NCI-H345 treated with DMSO at 0.1 percent for 48 hours (cell line): ENCODE results near the gene GPR152.
"Not testable (repeated sequence)": the region's sequence is repeated elsewhere in the genome, so short reads cannot be mapped to it uniquely, and the experiment has no call there.

Source experiments
- DNase-seq: peaks from one replicate; lab custom pipeline; 2025; ENCODE audit not compliant: unreplicated experiment; lab: John Stamatoyannopoulos, UW

GPR152 gene

DNA sequence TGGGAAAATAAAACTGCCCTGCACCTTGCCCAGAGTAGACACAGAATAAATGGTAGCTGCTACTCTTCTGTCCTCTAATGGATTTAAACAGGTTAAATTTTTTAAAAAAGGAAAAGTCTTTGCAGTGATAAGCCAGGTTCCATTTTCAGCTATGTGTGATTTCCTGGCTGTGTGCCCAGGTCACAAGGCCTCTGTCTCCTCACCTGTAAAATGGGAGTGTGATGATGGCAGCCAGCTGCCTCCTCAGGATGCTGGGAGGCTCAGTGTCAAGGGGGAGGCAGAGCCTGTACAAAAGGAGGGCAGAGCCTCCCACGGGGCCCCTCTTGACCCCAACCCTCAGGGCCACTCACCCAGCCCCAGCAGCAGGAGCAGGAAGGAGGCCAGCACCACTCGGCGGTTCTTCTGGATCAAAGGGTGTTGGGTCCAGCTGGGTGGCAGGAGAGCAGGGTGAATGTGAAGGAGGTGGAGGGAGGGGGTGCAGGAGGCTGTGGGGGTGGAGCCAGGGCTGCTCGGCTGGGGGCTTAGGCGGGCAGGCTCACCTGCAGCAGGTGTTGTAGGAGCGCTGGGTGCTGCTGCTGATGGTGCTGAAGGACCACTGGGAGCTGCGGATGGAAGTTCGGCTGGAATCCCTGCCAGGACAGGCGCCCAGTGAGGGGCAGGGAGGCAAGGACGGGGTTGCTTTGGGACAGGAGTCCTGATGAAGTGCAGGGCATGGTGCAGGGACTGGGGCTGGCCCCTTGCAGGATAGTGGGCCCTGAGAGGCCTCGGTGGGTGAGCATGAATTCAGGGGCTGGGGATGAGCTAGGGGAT is 14.6 kb upstream of the GPR152 start:
- no peak for DNase-seq

DNA sequence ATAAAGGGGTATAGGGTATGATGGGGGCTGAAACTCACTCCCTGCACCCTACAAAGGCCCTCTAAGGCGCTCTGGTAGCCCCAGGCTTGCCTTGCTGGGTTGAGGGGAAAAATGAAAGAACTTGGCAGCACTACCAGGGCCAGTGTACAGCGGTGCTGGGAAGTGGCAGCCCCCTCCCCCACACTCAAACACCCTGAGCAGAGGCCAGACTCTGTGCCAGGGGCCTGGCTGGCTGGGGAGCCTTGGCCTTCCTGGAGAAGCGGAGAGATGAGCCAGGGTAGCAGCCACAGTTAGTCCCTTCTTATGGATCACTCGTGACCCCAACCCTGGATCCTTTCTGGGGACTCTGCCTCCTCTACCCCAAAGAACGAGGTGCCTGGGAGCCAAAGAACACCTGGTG is 13.8 kb upstream of the GPR152 start:
- DNase-seq, result no peak

DNA sequence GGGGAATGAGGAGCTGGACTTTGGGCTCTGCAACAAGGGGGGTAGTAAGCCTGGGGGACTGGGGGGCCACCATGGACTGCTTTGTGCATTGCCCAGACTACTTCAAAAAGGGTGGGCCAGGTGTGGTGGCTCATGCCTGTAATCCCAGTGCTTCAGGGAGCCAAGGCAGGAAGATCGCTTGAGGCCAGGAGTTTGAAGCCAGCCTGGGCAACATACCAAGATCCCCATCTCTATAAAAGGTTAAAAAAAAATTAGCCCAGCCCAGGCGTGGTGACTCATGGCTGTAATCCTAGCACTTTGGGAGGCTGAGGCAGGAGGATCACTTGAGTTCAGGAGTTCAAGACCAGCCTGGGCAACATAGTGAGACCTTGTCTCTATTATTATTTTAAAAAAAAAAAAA is 13.0 kb upstream of the GPR152 start:
- DNase-seq, result not testable (repeated sequence)

DNA sequence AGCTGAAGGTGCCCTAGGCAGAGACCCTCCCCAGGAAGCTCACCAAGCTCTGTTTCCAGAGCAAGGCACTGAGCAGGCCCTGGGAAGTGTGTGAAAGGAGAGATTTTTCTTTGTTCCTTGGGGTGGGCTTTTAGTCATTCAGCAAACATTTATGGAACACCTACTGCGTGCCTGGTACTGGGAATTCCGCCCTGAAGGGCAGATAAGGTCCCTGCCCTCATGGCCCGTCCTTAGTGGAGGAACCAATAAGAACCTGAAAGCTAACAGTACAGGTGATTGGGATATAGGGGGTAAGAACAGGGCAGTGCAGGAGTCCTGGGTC is 12.6 kb upstream of the GPR152 start:
- DNase-seq, result no peak

DNA sequence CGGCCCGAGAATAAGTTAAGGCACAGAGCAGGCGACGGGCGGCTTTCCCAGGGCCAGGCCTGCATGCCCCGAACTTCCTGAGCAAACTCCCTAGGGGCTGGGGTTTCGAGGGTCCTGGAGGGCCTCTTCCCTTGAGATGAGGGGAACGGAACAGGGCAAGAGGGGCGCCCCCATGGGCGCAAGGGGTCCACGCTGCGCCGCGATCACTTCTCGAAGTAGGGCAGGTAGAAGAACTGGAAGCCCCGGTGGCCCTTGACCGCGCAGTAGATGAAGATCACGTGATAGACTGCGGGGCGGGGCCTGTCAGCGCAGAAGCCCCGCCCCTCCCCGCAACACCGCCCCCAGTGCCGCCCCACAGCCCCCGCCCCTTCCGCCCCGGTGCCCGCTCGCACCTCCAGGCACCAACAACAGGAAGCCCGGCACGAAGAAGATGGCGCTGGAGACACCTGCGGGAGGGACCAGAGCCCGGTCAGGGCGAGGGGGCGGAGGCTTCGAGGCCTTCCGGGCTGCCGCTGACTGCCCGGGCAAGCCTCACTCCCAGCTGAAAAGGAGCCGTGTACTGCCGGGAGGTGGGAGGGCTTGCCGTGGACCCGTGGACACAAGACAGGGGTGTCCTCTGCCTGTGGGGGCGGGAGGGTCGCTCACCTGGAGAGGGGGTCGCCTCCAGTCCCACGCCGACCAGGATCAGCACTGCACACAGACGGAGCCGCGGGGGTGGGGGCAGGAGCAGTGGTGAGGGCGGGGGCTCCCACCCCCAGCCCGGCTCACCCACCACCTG is 12.1 kb upstream of the GPR152 start:
- DNase-seq, result peak; percentile 14

DNA sequence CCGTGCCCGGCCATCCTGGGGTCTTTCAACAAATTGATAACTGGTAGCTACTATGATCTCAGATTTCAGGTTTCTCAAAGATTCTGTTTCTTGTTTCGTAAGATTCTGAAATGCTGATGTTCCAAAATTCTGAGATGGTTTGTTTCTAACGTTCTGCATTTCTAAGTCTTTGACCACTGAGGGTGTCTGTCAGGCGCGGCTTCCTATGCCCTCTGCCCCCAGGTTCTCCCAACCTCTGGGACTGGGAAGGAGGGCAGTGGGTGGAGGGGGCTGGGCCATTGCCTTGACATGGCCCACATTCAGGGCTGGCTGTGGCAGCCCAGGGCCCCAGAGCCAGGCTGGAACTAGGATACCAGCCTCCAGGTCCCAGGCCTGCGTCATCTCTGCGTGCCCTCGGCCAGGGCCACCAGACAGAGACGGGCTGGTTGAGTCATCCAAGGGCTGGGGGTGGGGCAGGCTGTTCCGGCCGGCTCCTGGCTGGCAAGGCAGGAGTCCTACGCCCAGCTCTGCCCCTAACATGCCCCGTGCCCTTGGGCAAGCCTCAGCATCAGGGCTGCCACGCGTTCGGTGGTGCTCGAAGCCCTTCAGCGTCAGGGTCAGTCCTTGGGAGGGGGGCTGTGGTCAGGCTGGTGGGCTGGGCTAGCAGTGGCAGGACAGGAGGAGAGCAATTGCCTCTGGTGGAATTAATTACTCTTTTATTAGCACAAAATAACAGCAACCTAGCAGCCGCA is 11.3 kb upstream of the GPR152 start:
- no peak for DNase-seq

DNA sequence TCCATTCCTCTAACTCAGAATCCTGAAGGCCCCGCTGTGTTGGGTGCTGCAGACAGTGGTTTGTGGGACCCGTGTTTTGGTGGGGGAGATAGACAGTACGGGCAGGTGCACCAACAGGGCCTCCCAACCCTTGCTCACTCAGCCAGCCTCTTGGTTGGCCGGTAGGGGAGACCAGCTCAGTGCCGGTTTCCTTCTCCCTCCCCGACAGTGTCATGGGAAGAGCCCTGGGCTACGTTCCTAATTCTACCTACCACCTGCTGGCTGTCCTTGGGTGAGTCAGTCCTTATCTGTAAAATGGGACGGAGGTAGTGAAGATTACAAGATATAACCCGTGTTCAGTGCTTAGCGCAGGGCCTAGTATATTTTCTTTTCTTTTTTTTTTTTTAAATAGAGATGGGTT is 10.7 kb upstream of the GPR152 start:
- no peak for DNase-seq

DNA sequence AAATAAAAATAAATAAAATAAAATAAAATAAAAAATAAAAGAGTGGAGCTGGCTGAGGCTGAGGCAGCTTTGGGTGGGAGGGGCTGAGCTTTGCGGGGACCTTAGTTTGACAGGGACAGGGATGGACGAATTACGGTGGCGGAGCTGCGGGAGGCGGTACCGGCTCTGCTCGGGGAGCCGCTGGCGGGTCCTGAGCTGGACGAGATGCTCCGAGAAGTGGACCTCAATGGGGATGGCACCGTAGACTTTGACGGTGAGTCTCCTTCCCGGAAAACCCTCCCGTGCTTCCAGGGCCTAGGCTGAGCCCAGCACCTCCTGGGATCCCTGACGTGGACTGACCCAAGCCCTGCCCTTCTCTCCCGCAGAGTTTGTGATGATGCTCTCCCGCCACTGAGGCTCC is 5.7 kb upstream of the GPR152 start:
- DNase-seq, result no peak

DNA sequence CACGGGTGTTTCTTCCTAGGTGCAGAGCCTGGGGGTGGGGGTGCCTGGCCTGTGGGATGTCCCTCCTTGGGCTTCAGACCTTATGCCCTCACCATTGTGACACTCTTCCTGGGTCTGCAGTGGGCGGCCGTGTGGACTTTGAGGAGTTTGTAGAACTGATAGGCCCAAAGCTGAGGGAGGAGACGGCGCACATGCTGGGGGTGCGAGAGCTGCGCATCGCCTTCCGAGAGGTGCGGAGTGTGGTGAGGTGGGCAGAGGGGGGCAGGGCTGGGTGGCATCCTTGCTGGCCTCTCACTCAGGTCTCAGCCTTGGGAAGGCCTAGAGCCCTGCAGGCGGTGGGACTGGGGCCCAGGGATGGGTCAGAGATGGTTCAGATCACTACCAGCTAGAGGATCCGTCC is 4.9 kb upstream of the GPR152 start:
- no peak for DNase-seq

DNA sequence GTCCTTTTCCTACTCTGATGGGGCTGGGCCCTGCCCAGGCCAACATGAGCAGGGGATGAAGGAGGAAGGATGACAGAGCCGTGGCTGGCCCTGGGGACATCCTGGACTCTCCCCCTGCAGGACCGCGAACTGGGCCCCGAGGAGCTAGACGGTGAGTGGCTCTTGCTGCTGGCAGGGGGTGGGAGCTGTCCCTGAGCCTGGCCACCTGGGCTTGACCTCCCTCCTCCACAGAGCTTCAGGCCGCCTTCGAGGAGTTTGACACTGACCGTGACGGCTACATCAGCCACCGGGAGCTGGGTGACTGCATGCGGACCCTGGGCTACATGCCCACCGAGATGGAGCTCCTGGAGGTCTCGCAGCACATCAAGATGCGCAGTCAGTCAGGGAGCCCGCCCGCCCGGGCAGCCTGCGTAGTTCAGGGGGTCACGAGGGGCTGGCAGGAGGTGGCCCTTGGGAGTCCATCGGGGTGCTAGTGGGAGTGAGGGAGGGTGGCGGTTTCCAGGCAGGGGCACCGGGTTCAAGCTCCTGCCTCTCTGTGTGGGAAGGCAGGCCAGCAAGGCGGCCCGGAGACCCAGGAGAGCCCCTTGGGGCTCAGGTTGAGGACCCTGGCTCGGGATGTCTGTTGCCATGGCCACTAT is 3.7 kb upstream of the GPR152 start:
- DNase-seq, result no peak

DNA sequence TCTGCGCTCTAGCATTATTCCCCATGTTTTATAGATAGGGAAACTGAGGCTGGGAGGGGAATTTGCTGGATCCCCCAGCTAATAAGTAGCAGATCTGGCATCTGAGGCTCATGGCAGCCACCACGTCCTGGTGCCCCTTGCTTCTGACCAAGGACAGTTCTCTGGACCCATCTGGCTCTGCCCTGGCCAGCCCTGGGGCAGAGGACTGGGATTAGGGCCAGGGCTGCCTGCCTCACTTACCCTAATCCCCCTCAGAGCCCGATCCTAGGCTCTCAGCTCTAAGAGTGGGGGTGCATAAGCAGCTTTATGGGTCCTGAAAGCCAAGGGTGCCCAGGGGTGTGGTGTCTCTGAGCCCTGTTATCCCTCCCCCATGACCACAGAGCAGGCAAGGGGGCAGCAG is 2.5 kb upstream of the GPR152 start, which contains the start of gene CABP4:
Gene CABP4 (plus strand): TSS at position 301 of the 400 bp plus-strand sequence. CDS start 70 bp downstream, at position 371.
- DNase-seq, result no peak

DNA sequence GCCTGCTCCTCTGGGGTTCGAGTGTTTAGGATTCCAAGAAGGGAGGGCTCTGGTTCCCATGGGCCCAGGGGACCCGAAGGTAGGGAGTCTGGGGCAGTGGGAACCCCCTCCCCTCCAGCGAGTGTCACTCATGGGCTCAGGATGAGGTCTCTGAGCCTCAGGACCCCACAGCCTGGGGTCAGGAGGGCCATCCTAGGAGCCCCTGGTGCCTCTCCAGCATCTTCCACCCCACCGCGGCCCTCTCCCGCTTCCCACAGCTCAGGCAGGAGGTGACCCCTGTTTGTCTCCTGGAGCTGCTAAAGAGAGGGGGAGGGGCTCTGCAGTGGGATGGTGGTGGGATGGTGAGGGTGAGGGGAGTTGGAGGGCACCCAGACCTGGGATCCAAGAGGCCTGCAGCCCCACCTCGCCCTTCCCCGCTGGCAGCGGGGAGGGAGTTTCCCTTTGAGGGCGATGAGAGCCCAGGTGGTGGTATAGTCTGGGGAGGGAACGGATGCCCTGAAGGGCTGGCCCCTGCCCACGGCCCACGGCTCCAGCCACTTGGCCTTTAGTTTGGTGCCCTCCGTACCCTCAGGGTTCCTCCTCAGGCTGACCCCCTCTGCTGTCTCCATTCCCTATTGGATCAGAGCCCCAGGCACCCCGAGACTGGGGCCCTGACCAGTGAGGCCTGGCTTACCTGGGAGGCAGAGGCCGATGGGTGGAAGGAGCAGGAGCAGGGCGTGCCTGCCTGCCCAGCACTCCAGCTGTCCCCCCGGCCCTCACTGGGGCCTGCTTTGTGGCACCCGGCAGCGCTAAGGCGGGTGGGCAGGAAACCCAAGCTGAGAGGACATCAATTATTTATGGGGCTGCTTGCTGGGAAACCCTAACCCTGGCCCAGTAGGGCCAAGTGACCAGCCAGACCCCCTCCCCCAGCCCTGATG is 1.5 kb upstream of the GPR152 start:
- DNase-seq, result no peak

DNA sequence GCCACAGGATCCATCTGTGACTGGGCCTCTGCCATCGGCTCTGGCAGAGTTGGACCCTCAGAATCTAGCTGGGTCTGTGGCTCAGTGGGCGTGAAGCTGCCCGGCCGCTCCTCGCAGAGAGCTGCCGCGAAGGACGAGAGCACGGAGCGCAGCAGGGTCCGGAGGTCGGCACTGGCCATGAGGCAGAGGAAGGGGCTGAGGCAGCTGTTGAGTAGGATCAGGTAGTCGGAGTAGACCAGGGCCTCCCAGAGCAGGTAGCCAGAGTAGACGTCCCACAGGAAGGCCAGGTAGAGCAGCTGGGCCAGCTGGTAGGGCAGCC is 912 bp downstream of the GPR152 start:
- no peak for DNase-seq

DNA sequence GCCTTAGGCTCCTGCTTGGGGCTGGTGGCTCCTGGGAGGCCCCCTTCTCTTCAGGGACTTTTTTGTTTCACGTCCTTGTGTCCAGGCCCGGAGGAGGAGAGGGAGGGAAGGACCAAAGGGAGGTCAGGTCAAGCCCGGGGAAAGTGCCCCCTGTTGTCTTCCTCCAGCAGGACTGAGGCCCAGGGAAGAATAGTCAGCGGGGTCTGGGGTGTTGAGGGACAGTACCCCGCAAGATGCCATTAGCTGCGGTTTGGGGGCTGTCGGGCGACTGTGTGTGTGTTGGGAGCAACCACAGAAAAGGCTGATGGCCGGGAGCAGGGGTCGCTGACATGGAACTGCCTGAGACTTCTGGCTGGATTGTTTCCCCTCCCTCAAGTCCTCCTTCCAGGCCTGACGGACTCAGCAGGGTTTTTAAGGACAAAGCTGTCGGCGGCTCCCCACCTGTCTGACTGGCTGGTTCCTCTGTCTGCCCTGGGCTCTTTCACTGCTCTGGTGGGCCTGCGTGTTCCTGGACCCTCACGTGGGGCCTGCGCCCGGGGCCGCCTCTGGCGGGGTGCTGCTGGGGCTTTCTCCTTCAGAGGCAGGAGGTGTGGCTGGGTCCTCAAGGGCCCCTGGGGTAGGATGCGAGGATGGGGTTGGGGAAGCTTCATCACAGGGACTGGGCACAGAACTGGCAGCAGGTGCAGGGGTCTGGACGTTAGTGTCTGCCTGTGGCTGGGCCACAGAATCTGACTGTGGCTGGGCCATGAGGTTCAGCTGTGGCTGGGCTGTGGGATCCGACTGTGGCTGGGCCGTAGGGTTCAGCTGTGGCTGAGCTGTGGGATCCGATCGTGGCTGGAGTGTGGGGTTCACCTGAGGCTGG is 1.5 kb downstream of the GPR152 start:
- no peak for DNase-seq

DNA sequence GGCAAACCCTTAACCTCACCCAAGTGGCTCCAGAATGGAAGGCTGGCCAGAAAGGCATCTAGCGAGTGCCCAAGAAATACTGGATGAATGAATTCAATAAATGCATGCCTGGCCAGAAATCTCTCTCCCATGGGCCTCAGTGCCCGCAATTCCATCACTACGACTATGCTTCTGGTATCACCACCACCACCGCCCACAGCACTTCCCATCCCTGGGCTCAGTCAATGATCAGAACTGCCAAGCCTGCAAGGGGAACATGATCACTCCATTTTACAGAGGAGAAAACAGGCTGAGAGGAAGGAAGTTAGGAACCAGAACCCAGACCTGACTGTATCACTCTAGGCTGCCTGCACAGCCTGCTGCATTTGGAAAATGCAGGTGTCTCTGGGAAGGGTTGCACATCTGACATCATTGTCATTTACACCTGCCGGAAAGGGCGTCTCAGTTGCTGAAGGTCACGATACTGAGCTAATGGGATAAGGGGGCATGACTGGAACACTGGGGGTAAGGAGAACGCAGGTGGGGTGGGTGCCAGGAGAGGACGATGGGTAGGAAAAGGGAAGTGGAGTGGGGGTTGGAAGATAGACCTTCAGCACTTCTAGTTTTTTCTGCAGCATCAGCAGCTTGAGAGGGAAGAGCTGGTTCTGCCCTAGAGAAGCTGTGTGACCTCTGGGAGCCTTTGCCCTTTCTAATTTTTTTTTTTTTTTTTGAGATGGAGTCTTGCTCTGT is 3.2 kb downstream of the GPR152 start:
- DNase-seq, result no peak

DNA sequence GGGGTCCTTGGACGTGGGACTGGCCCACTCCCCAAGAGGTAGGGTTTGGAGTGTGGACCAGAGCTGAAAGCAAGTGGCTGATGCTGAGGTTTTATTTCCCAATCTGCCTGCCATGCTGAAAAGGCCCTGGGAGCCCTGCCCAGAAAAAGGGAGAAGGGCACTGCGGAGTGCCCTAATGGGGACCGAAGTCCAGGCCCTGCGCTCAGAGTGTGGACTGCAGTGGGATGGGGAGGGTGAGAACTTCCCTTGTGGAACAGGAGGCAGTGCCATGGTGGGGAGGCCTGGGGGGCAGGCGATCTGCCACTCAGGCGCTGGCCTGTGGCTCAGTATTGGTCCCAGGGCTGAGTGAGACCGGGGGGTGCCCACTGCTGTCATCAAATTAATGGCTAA is 4.3 kb downstream of the GPR152 start:
- no peak for DNase-seq

DNA sequence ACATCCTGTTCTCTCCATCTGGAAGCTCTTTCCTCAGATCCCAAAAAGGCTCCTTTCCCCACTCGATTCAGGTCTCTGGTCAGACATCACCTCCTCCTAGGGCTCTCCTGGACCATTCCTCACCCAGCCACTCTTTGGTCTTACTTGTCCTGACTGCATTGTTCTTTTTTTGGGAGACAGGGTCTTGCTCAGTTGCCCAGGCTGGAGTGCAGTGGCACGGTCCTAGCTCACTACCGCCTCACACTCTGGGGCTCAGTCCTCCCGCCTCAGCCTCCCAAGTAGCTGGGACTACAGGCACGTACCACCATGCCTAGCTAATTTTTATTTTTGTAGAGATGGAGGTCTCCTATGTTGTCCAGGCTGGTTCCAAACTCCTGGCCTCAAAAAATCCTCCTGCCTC is 7.0 kb downstream of the GPR152 start:
- DNase-seq, result no peak

DNA sequence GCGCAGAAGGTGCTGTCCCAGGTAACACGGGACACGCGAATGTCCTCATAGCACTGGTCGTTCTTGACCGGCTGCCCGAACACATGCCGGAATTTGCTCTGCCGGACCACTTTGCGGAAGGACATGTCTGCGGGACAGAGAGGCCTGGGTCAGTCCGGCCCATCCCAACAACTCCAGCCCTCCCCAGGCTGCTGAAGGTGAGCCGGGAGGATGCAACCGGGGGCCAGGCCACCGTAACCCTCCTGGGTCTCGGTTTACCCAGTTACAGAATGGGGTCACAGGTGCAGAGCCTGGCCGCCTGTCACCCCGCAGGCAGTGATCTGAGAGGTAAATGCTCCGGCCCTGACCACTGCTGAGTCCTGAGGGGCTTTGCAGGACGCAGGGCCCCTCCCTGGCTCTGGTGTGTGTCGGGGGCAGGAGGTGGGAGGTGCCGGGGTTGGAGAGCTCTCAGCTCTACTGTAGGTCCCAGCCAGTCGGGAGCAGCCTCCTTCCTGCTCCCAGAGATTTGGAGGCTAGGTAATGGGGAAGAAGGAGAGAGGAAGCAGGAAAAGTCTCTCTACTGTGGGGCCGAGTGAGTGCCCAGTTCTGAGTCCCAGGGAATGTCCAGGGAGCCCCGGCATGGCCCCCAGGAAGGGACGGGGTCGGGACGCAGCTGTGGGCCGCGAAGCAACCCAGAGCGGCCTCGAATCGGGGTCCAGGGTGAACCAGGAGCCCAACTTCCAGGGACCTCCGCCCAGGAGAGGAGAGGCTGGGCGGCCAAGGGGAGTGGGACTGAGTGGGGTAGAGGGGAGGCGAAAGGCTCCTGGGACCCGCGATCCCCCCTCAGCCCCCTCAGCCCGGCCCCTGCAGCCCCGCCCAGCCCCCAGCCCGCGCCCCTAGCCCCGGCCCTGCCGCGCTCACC is 9.8 kb downstream of the GPR152 start:
- no peak for DNase-seq
